Dendritic cell treated with granulocyte-macrophage colony-stimulating factor and Interleukin-4, amounts not matched to agents 40 ng/mL and 50 ng/mL, for 4 days (primary cell): Measurements from ENCODE around the gene SYNE3.
A peak's percentile ranks its signal among the peaks of the same experiment; 100 is the strongest.

ENCODE experiments used
- H3K27ac Mint-ChIP-seq: one replicate; pipeline ENCODE4 v1.8.0; 2022; ENCODE audit warnings: mild to moderate bottlenecking, mixed read lengths
- H3K27me3 Mint-ChIP-seq: one replicate; pipeline ENCODE4 v1.8.0; 2022; ENCODE audit warnings: mild to moderate bottlenecking, mixed read lengths
- H3K36me3 Mint-ChIP-seq: one replicate; pipeline ENCODE4 v1.8.0; 2022; ENCODE audit warnings: low read depth, mixed read lengths
- H3K4me1 Mint-ChIP-seq: one replicate; pipeline ENCODE4 v1.8.0; 2022; ENCODE audit warnings: low read depth, mixed read lengths
- H3K4me3 Mint-ChIP-seq: one replicate; pipeline ENCODE4 v1.8.0; 2022; ENCODE audit warnings: mild to moderate bottlenecking, moderate library complexity, mixed read lengths
- H3K9me3 Mint-ChIP-seq: one replicate; pipeline ENCODE4 v1.8.0; 2022; ENCODE audit warnings: mixed read lengths
- intact Hi-C: fragments of 100-400 bp; cut with micrococcal nuclease; formaldehyde crosslinking; loops from one replicate; pipeline ENCODE4 v1.15.0; 2022

The SYNE3 gene

DNA sequence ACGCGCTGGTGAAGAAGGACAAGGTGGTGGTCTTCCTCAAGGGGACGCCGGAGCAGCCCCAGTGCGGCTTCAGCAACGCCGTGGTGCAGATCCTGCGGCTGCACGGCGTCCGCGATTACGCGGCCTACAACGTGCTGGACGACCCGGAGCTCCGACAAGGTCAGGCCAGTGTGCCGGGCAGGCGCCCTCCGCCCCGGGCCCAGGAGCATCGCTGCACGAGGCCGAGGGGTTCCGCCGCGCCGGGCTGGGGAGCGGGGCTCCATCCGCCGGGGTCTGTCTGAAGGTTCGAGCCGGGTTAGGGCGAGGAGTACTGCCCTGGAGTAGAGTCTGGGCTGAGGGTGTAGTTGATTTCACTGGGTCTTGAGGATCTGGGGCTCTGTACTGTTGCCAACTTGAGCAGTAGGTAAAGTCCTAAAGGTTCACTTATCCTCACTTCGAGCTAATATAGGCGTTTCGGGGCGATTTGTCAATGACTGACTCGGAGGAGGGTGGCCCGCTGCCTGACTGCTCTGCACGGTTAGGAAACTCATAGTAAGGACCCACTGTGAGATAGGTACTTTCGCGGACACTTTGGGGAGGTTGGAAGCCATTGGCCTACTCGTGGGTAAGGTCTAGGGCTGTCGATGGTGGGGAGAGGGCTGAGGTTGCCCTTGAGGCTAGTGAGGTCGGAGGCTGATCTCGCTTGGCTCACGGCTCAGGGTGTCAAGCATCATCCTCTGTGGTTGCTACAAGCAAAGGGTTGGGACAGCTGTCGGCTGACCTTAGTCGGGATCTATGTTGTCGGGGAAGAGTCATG lies 19.0 kb upstream of the SYNE3 start:
- H3K4me3 Mint-ChIP-seq: peak overlapping the region; percentile 91
- intact Hi-C loops: loop anchor here (2.0 to 10.0 kb wide), 2 partner anchors 93 to 969 kb away; partner anchors contain the start of gene PAPOLA
- peak overlapping the region; percentile 91 for H3K27ac Mint-ChIP-seq
- H3K4me1 Mint-ChIP-seq: peaks cover 51% of the 10 kb centered on the region
- no peaks in the 10 kb centered on the region for H3K27me3 Mint-ChIP-seq
- no peaks in the 10 kb centered on the region for H3K9me3 Mint-ChIP-seq
- peaks cover 27% of the 10 kb centered on the region for H3K36me3 Mint-ChIP-seq

GRCh38 chr14:95534299-95535225 lies 18.1 kb upstream of the SYNE3 start, which contains the start of gene GLRX5:
Gene GLRX5, plus strand, starts transcription at chr14:95535050. Its CDS starts 40 bp downstream, at chr14:95535090.
- Mint-ChIP-seq H3K36me3 (peaks cover 33% of the 10 kb centered on the region), H3K27ac (peak within 1 kb of the TSS; percentile 91), H3K9me3 (no peaks in the 10 kb centered on the region), H3K4me3 (peak within 1 kb of the TSS; percentile 91), H3K4me1 (peaks cover 51% of the 10 kb centered on the region), H3K27me3 (no peaks in the 10 kb centered on the region)
- intact Hi-C loops: loop anchor here (1.0 to 10.0 kb wide), 5 partner anchors 14 to 970 kb away; partner anchors contain the start of gene PAPOLA

GRCh38 chr14:95533822-95534221 lies 17.4 kb upstream of the SYNE3 start:
- Mint-ChIP-seq H3K27ac (peak overlapping the region; percentile 91), H3K4me3 (peak overlapping the region; percentile 91), H3K36me3 (peaks cover 33% of the 10 kb centered on the region), H3K4me1 (peaks cover 51% of the 10 kb centered on the region), H3K9me3 (no peaks in the 10 kb centered on the region), H3K27me3 (no peaks in the 10 kb centered on the region)
- intact Hi-C loops: loop anchor here (1.0 to 10.0 kb wide), 5 partner anchors 14 to 971 kb away; partner anchors contain the start of gene PAPOLA

- Mint-ChIP-seq H3K36me3 (peaks cover 33% of the 10 kb centered on the region), H3K9me3 (no peaks in the 10 kb centered on the region), H3K27ac (peak overlapping the region; percentile 91), H3K4me3 (peak overlapping the region; percentile 91), H3K27me3 (no peaks in the 10 kb centered on the region), H3K4me1 (peaks cover 51% of the 10 kb centered on the region)
- intact Hi-C loops: loop anchor here (5.0 to 10.0 kb wide), 2 partner anchors 36 to 971 kb away; partner anchors contain the start of gene PAPOLA
Observed at GRCh38 chr14:95533391-95533821, 17.0 kb upstream of the SYNE3 start.

GRCh38 chr14:95531969-95532368 lies 15.5 kb upstream of the SYNE3 start:
- peaks cover 50% of the 10 kb centered on the region for H3K4me1 Mint-ChIP-seq
- peaks cover 33% of the 10 kb centered on the region for H3K36me3 Mint-ChIP-seq
- no peaks in the 10 kb centered on the region for H3K9me3 Mint-ChIP-seq
- no peak overlapping the region for H3K4me3 Mint-ChIP-seq
- H3K27me3 Mint-ChIP-seq: no peaks in the 10 kb centered on the region
- intact Hi-C loops: loop anchor here (5.0 to 10.0 kb wide), 2 partner anchors 35 to 973 kb away; partner anchors contain the start of gene PAPOLA
- no peak overlapping the region for H3K27ac Mint-ChIP-seq

DNA sequence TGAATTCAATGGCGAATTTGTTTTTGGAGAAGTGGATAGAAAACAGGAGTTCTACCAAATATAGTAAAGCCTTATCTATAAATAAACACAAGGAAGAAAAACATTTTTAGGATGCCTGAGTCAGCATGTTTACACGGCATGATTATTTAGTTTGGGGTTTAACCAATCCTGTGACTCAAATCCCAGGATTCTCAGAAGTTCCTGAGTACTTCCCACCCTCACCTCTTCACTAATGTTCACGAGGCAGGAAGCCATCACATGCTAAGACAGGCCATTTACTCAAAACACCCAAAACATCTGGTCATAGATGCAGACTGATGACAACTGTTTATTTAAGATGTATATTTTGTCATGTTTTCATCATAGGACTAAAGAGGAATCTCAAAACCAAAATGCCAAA lies 15.0 kb upstream of the SYNE3 start:
- H3K36me3 Mint-ChIP-seq: peaks cover 33% of the 10 kb centered on the region

DNA sequence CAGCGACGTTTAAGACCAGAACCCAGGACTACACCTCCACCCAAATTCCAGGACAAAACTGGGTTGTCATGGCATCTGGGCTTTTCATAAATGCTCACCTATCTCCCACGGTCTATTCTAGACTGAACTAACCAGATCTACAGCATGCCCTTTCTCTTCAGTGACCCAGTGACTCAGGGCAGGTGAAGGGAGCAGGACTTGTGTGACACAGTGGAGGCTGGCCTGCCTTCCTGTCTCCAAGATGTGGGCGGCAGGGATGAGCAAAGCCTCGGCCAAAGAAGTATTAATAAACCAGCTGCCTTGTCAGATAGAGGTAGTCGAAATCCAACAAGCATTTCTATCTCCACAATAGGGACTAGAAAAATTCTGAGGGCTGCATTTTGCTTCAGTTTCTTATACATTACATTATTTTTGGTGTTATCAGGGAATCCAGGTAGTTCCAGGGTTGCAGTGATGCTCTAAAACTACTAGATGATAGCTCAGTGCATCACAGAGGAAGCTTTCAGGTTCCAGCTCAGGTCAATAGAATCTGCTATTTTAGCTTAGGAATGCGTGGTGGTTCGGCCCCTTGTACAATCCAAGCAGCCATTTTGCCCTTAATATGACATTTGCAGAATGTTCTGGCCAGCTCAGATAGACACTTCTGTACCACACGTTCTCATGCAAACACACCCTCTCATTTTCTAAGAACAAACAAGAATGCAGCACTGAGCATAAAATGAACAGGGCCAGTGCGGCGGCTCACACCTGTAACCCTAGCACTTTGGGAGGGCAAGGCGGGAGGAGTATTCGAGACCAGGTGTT lies 14.2 kb upstream of the SYNE3 start:
- Mint-ChIP-seq H3K4me1 (peaks cover 51% of the 10 kb centered on the region), H3K9me3 (no peaks in the 10 kb centered on the region), H3K4me3 (no peak overlapping the region), H3K27me3 (no peaks in the 10 kb centered on the region), H3K27ac (no peak overlapping the region), H3K36me3 (peaks cover 33% of the 10 kb centered on the region)
- intact Hi-C loops: loop anchor here (5.0 to 10.0 kb wide), 2 partner anchors 33 to 974 kb away; partner anchors contain the start of gene PAPOLA

More for the DNA sequence above, 15.0 kb upstream of the SYNE3 start:
- Mint-ChIP-seq H3K27me3 (no peaks in the 10 kb centered on the region), H3K9me3 (no peaks in the 10 kb centered on the region), H3K4me1 (peaks cover 52% of the 10 kb centered on the region), H3K27ac (no peak overlapping the region), H3K4me3 (no peak overlapping the region)
- intact Hi-C loops: loop anchor here (5.0 to 10.0 kb wide), 2 partner anchors 34 to 973 kb away; partner anchors contain the start of gene PAPOLA

- no peak overlapping the region for H3K27ac Mint-ChIP-seq
- no peak overlapping the region for H3K4me3 Mint-ChIP-seq
- H3K27me3 Mint-ChIP-seq: no peaks in the 10 kb centered on the region
- no peaks in the 10 kb centered on the region for H3K9me3 Mint-ChIP-seq
- peaks cover 58% of the 10 kb centered on the region for H3K4me1 Mint-ChIP-seq
- H3K36me3 Mint-ChIP-seq: peaks cover 20% of the 10 kb centered on the region
- intact Hi-C loops: loop anchor here (5.0 to 10.0 kb wide), 2 partner anchors 47 to 214 kb away; partner anchors contain the start of gene CLMN
Observed at GRCh38 chr14:95529216-95529615, 12.8 kb upstream of the SYNE3 start.

GRCh38 chr14:95527387-95528002 lies 11.0 kb upstream of the SYNE3 start:
- intact Hi-C loops: loop anchor here (1.0 to 10.0 kb wide), 3 partner anchors 45 to 213 kb away; partner anchors contain the start of gene CLMN
- no peak overlapping the region for H3K4me3 Mint-ChIP-seq
- peaks cover 63% of the 10 kb centered on the region for H3K4me1 Mint-ChIP-seq
- H3K27ac Mint-ChIP-seq: peak overlapping the region; percentile 39
- H3K36me3 Mint-ChIP-seq: peaks cover 13% of the 10 kb centered on the region
- H3K27me3 Mint-ChIP-seq: no peaks in the 10 kb centered on the region
- H3K9me3 Mint-ChIP-seq: no peaks in the 10 kb centered on the region

GRCh38 chr14:95526483-95527386 lies 10.3 kb upstream of the SYNE3 start:
- H3K36me3 Mint-ChIP-seq: peaks cover 7% of the 10 kb centered on the region
- no peak overlapping the region for H3K4me3 Mint-ChIP-seq
- H3K27me3 Mint-ChIP-seq: no peaks in the 10 kb centered on the region
- intact Hi-C loops: loop anchor here (1.0 to 10.0 kb wide), 3 partner anchors 44 to 212 kb away; partner anchors contain the start of gene CLMN
- H3K4me1 Mint-ChIP-seq: peaks cover 63% of the 10 kb centered on the region
- H3K27ac Mint-ChIP-seq: peak overlapping the region; percentile 71
- H3K9me3 Mint-ChIP-seq: no peaks in the 10 kb centered on the region

DNA sequence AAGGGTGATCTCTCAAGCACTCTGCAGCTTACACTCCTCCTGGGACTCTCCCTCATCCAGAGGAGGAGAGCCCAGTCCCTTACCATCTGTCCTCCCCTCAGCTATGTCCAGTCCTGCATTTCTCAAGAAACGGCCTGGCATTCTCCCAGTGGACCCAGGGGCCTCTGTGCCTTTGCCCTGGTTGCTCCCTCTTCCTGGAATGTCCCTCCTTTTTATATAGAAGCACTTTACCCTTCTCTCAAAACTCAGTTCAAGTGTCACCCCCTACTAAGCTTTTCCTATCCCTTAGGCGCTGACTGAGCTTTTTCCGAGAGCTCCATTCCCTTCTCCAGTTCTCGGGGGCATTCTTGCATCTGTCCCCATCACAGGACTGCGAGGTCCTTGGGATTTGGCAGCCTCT lies 9.5 kb upstream of the SYNE3 start:
- intact Hi-C loops: loop anchor here (5.0 to 10.0 kb wide), 2 partner anchors 44 to 211 kb away; partner anchors contain the start of gene CLMN
- peak overlapping the region; percentile 71 for H3K27ac Mint-ChIP-seq
- no peak overlapping the region for H3K4me3 Mint-ChIP-seq
- peaks cover 7% of the 10 kb centered on the region for H3K36me3 Mint-ChIP-seq
- no peaks in the 10 kb centered on the region for H3K27me3 Mint-ChIP-seq
- H3K4me1 Mint-ChIP-seq: peaks cover 58% of the 10 kb centered on the region
- H3K9me3 Mint-ChIP-seq: no peaks in the 10 kb centered on the region
